Common myeloid progenitor, CD34-positive (primary cell): ENCODE results near the gene MARCHF3.

Experiments used
- CTCF ChIA-PET: fragments of 350-600 bp; sonication (Branson Sonifier 250); formaldehyde crosslinking; loops from one replicate; lab custom pipeline; 2021; ENCODE audit warnings: antibody characterized with exemption; lab: Charles Lee
- POLR2A ChIA-PET: fragments of 350-600 bp; sonication (Branson Sonifier 250); formaldehyde crosslinking; loops from one replicate; lab custom pipeline; 2021; ENCODE audit warnings: antibody characterized with exemption; lab: Charles Lee
- DNase-seq, 3 donors: peaks; one replicate each; pipeline versions ENCODE4 v3.0.0 to v3.0.0-alpha.2; 2013
- H3K27ac ChIP-seq, 2 experiments: 1 replicate in 1 of 2; 2 replicates in 1 of 2; pipeline ENCODE4 v1.7.0; 2013; ENCODE audit warnings: inconsistent platforms in 2 of 2, low read length in 2 of 2, mild to moderate bottlenecking in 2 of 2, low read depth in 1 of 2, moderate library complexity in 1 of 2; ENCODE audit not compliant: severe bottlenecking in 2 of 2, insufficient read depth in 1 of 2, poor library complexity in 1 of 2
- H3K27me3 ChIP-seq, 5 experiments: replicated peaks in 2 of 5; 1 replicate in 3 of 5; 2 replicates in 2 of 5; pipeline versions ENCODE4 v1.6.1 to v1.7.0; 2013; ENCODE audit warnings: low read length in 4 of 5, mild to moderate bottlenecking in 2 of 5, moderate library complexity in 2 of 5, inconsistent platforms in 1 of 5; ENCODE audit not compliant: insufficient read depth in 5 of 5, control insufficient read depth in 4 of 5
- H3K36me3 ChIP-seq, 4 experiments: 1 replicate in 2 of 4; 2 replicates in 2 of 4; pipeline versions ENCODE4 v1.6.1 to v1.7.0; 2013; ENCODE audit warnings: low read length in 3 of 4, control low read depth in 1 of 4, mild to moderate bottlenecking in 1 of 4; ENCODE audit not compliant: control insufficient read depth in 4 of 4, insufficient read depth in 4 of 4
- H3K4me1 ChIP-seq, 4 experiments: 1 replicate in 3 of 4; 2 replicates in 1 of 4; pipeline versions ENCODE4 v1.6.1 to v1.7.1; 2013; ENCODE audit warnings: low read length in 3 of 4, mild to moderate bottlenecking in 3 of 4, control low read depth in 1 of 4, inconsistent platforms in 1 of 4, moderate library complexity in 1 of 4; ENCODE audit not compliant: control insufficient read depth in 4 of 4, insufficient read depth in 4 of 4; ENCODE audit errors: control extremely low read depth in 1 of 4
- H3K4me3 ChIP-seq, 7 experiments: 1 replicate in 4 of 7; 2 replicates in 3 of 7; pipeline versions ENCODE4 v1.5.1 to v1.7.0; 2013; ENCODE audit warnings: mild to moderate bottlenecking in 7 of 7, low read length in 6 of 7, moderate library complexity in 6 of 7, inconsistent platforms in 2 of 7, low read depth in 2 of 7, control low read depth in 1 of 7; ENCODE audit not compliant: insufficient read depth in 4 of 7, control insufficient read depth in 1 of 7; ENCODE audit errors: extremely low read depth in 1 of 7
- H3K9me3 ChIP-seq, 5 experiments: 1 replicate in 4 of 5; 2 replicates in 1 of 5; pipeline versions ENCODE4 v1.6.1 to v1.7.1; 2013; ENCODE audit warnings: low read length in 4 of 5, mild to moderate bottlenecking in 2 of 5, inconsistent platforms in 1 of 5, low read depth in 1 of 5, moderate library complexity in 1 of 5; ENCODE audit not compliant: control insufficient read depth in 4 of 5, insufficient read depth in 2 of 5; ENCODE audit errors: control extremely low read depth in 1 of 5
- WGBS: methylation state at CpG from one replicate; pipeline ENCODE4 v1.1.5; 2013; ENCODE audit not compliant: insufficient coverage; 5-methylcytosine and 5-hydroxymethylcytosine counted together

Gene MARCHF3

GRCh38 chr5:126826619-126827215 lies 203.6 kb downstream of the MARCHF3 start:
- ChIA-PET POLR2A (no interaction called here), CTCF (interaction anchor here (1.3 to 1.9 kb wide), 2 partner anchors 11 to 25 kb away, joined by 4 read pairs; no protein-coding TSS in a partner anchor)
- Histone ChIP-seq H3K27me3 (no peaks in the 10 kb centered on the region), H3K4me3 (no peak overlapping the region), H3K9me3 (no peaks in the 10 kb centered on the region), H3K27ac (no peak overlapping the region), H3K4me1 (no peaks in the 10 kb centered on the region), H3K36me3 (peaks cover 12 to 96% (median 60%) of the 10 kb centered on the region in 4 experiments)
- 92% methylated on average over 3 of the region's 3 CpGs for whole genome bisulfite sequencing
- DNase-seq: no peak

DNA sequence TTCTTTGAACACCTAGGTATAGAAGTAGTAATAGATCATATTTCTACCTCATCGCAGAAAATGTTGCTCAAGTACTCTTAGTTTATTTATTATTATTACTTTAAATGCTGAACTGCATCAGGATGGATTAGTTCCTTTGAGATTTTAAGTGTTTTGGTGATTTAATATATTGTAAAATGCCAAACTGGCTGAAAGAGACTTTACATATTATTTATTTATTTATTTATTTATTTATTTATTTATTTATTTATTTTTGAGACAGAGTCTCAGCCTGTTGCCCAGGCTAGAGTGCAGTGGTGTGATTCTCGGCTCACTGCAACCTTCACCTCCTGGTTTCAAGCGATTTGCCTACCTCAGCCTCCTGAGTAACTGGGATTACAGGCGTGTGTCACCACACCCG lies 211.1 kb downstream of the MARCHF3 start:
- no peak for DNase-seq
- POLR2A ChIA-PET: no interaction called here
- no peaks in the 10 kb centered on the region for H3K27me3 ChIP-seq
- H3K4me3 ChIP-seq: no peak overlapping the region
- peaks cover 2 to 6% (median 6%) of the 10 kb centered on the region in 4 experiments for H3K4me1 ChIP-seq
- H3K36me3 ChIP-seq: peaks cover 19 to 84% (median 39%) of the 10 kb centered on the region in 4 experiments
- CTCF ChIA-PET: no interaction called here
- H3K9me3 ChIP-seq: no peaks in the 10 kb centered on the region
- H3K27ac ChIP-seq: no peak overlapping the region
- WGBS: 95% methylated on average over 4 of the region's 5 CpGs

DNA sequence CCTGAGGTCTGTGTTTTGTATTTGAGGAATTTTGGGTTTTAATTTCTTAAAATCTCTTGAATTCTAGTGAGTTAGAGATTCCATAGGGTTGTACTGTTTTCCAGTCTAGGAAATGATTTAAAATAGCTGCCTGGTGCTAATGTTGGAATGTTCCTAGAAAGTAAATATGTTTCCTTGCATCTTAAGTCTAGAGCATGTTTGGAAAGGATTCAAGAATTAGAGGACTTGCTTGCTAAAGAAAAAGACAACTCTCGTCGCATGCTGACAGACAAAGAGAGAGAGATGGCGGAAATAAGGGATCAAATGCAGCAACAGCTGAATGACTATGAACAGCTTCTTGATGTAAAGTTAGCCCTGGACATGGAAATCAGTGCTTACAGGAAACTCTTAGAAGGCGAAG lies 211.6 kb downstream of the MARCHF3 start:
- Histone ChIP-seq H3K36me3 (peaks cover 19 to 83% (median 40%) of the 10 kb centered on the region in 4 experiments), H3K27ac (no peak overlapping the region), H3K27me3 (no peaks in the 10 kb centered on the region), H3K4me1 (peaks cover 2 to 6% (median 6%) of the 10 kb centered on the region in 4 experiments), H3K9me3 (no peaks in the 10 kb centered on the region), H3K4me3 (no peak overlapping the region)
- ChIA-PET CTCF (no interaction called here), POLR2A (no interaction called here)
- no peak for DNase-seq
- WGBS: 100% methylated on average over 3 of the region's 4 CpGs
